ENCODE data around the gene FSD2.
"Not testable (repeated sequence)": the region's sequence is repeated elsewhere in the genome, so short reads cannot be mapped to it uniquely, and the experiment has no call there.

The FSD2 gene

GRCh38 chr15:82830427-82831173, 24.7 kb upstream of the FSD2 start:
- no peak for DNase-seq

- no peak for DNase-seq
Observed at GRCh38 chr15:82829234-82829633, 23.4 kb upstream of the FSD2 start.

- DNase-seq = no peak
Observed at GRCh38 chr15:82828075-82828474, 22.2 kb upstream of the FSD2 start.

GRCh38 chr15:82823049-82823448, 17.2 kb upstream of the FSD2 start:
- no peak for DNase-seq

- DNase-seq = not testable (repeated sequence)
Observed at GRCh38 chr15:82821851-82822250, 16.0 kb upstream of the FSD2 start.

- DNase-seq = not testable (repeated sequence)
Observed at GRCh38 chr15:82821396-82821795, 15.5 kb upstream of the FSD2 start.

GRCh38 chr15:82820128-82820527, 14.3 kb upstream of the FSD2 start:
- no peak for DNase-seq

- DNase-seq = no peak
Observed at GRCh38 chr15:82812994-82813393, 7.1 kb upstream of the FSD2 start.

- no peak for DNase-seq
Observed at GRCh38 chr15:82810890-82811426, 5.1 kb upstream of the FSD2 start.

GRCh38 chr15:82810061-82810889, 4.4 kb upstream of the FSD2 start:
- DNase-seq = peak; percentile 44

- DNase-seq = peak; percentile 98
Observed at GRCh38 chr15:82809308-82810060, 3.6 kb upstream of the FSD2 start, which contains the start of gene WHAMM. Gene WHAMM, plus strand, starts transcription at chr15:82809628. Its CDS starts 99 bp downstream, at chr15:82809727.

GRCh38 chr15:82808634-82809041, 2.8 kb upstream of the FSD2 start:
- DNase-seq = no peak

GRCh38 chr15:82807920-82808633, 2.2 kb upstream of the FSD2 start:
- DNase-seq = no peak

GRCh38 chr15:82804575-82804949, 1.3 kb downstream of the FSD2 start:
- DNase-seq = no peak

- DNase-seq = no peak
Observed at GRCh38 chr15:82803793-82804574, 1.9 kb downstream of the FSD2 start.

- no peak for DNase-seq
Observed at GRCh38 chr15:82802497-82802896, 3.4 kb downstream of the FSD2 start.

- no peak for DNase-seq
Observed at GRCh38 chr15:82799183-82799841, 6.6 kb downstream of the FSD2 start.

GRCh38 chr15:82798531-82799166, 7.2 kb downstream of the FSD2 start:
- no peak for DNase-seq

- DNase-seq = no peak
Observed at GRCh38 chr15:82798104-82798503, 7.8 kb downstream of the FSD2 start.

- DNase-seq = no peak
Observed at GRCh38 chr15:82793737-82794136, 12.1 kb downstream of the FSD2 start.

- no peak for DNase-seq
Observed at GRCh38 chr15:82792068-82792467, 13.8 kb downstream of the FSD2 start.
